Measurements from ENCODE around the gene DGKB.

DNA sequence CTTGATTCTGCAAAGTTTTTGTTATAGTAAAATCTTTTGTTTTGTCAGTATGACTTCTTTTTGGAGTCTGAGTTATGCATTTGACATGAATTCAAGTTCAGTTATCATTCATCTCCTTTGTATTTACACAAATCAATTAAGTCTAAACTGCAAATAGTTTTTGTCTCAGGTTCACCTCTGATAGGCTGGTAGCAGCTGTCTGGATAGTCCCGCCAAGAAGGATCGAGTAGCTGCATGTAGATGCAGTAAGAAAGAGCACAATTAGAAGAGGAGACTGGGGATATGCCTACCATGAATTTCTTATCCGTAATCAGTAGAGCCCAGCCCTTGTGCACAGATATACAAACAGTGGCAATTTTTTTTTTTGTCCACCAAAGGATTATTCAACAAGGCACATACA lies 520.6 kb downstream of the DGKB start:
- TF ChIP-seq CTCF (IDR thresholded peaks at IDR 0.05; ENCODE audit: insufficient read depth, low read length) (no peak), POLR2AphosphoS5 (IDR thresholded peaks at IDR 0.05; ENCODE audit: low read depth) (no peak), GABPA (IDR thresholded peaks at IDR 0.05; ENCODE audit: low read depth) (no peak), REST (IDR thresholded peaks at IDR 0.05; ENCODE audit: insufficient replicate concordance, low read depth) (no peak), SPI1 (IDR thresholded peaks at IDR 0.05; ENCODE audit: borderline replicate concordance, low read depth) (no peak)
